PFSK-1 (cell line): ENCODE data around the gene LAMA3.

ENCODE experiments used
- FOXP2 ChIP-seq: optimal IDR thresholded peaks from 2 replicates; pipeline ENCODE3; 2011; ENCODE audit warnings: borderline replicate concordance, control low read depth, inconsistent platforms; ENCODE audit not compliant: insufficient read depth; ENCODE audit errors: extremely low read length, extremely low read depth
- POLR2AphosphoS5 ChIP-seq: IDR thresholded peaks from 2 replicates; pipeline ENCODE4 v1.6.1; 2012; ENCODE audit warnings: low read depth, mild to moderate bottlenecking, control low read depth, low read length, moderate library complexity
- REST ChIP-seq, 2 experiments: IDR thresholded peaks; 2 replicates each; pipeline versions ENCODE4 v1.6.1 to v1.8.0; 2011 to 2012; ENCODE audit warnings: low read depth in 2 of 2, low read length in 2 of 2, control low read depth in 1 of 2, inconsistent platforms in 1 of 2, mild to moderate bottlenecking in 1 of 2, moderate library complexity in 1 of 2; ENCODE audit not compliant: insufficient read depth in 1 of 2
- SIN3A ChIP-seq: IDR thresholded peaks from 2 replicates; pipeline ENCODE4 v1.6.1; 2012; ENCODE audit warnings: mild to moderate bottlenecking, low read length, moderate library complexity, borderline replicate concordance; ENCODE audit not compliant: insufficient read depth
- TAF1 ChIP-seq: IDR thresholded peaks from 2 replicates; pipeline ENCODE4 v1.6.1; 2012; ENCODE audit warnings: low read length, control low read depth, borderline replicate concordance; ENCODE audit not compliant: insufficient read depth

The LAMA3 gene

GRCh38 chr18:23878336-23878900 lies 189.2 kb downstream of the LAMA3 start:
- TF ChIP-seq FOXP2 (no peak), TAF1 (no peak), POLR2AphosphoS5 (no peak), REST (IDR thresholded peaks at IDR 0.05; ENCODE audit: insufficient read depth in 1 of 2, low read depth in 2 of 2, low read length in 2 of 2) (no peak), SIN3A (no peak)

GRCh38 chr18:23879126-23879525 lies 189.9 kb downstream of the LAMA3 start:
- no peak for TF ChIP-seq FOXP2
- TF ChIP-seq TAF1: no peak
- no peak for TF ChIP-seq REST (IDR thresholded peaks at IDR 0.05; ENCODE audit: insufficient read depth in 1 of 2, low read depth in 2 of 2, low read length in 2 of 2)

GRCh38 chr18:23879544-23879943 lies 190.3 kb downstream of the LAMA3 start:
- TF ChIP-seq FOXP2 (no peak), TAF1 (no peak), POLR2AphosphoS5 (no peak), REST (IDR thresholded peaks at IDR 0.05; ENCODE audit: insufficient read depth in 1 of 2, low read depth in 2 of 2, low read length in 2 of 2) (no peak), SIN3A (no peak)

- TF ChIP-seq REST (IDR thresholded peaks at IDR 0.05; ENCODE audit: insufficient read depth in 1 of 2, low read depth in 2 of 2, low read length in 2 of 2) (no peak), POLR2AphosphoS5 (no peak), SIN3A (no peak)
Measured at GRCh38 chr18:23879966-23880565, 190.8 kb downstream of the LAMA3 start.
